Epithelial cell of proximal tubule (primary cell): ENCODE results near the gene SDK1. TPM values are rescaled to one million over a fixed set of nuclear protein-coding genes. Genes with fewer than 3 reads are reported as not detected.

Source experiments
- DNase-seq: peaks from one replicate; pipeline ENCODE4 v3.0.0-alpha.2; 2011; ENCODE audit warnings: low read depth
- H3K4me3 ChIP-seq: 2 replicates; pipeline ENCODE4 v1.5.1; 2011; ENCODE audit warnings: low read depth, mild to moderate bottlenecking, low read length
- CTCF ChIP-seq: conservative IDR thresholded peaks from 2 replicates; pipeline ENCODE4 v1.5.1; 2012; ENCODE audit warnings: low read depth, mild to moderate bottlenecking, low read length
- total RNA-seq: library from RNA; depleted of rRNA; stranded (reverse); fragments of >200 nt; gene quantifications from 2 replicates; pipeline ENCODE4 v1.2.3, GENCODE V29; 2015

The SDK1 gene
- total RNA-seq, 1 donor from 2014 or later = 0.75 TPM

DNA sequence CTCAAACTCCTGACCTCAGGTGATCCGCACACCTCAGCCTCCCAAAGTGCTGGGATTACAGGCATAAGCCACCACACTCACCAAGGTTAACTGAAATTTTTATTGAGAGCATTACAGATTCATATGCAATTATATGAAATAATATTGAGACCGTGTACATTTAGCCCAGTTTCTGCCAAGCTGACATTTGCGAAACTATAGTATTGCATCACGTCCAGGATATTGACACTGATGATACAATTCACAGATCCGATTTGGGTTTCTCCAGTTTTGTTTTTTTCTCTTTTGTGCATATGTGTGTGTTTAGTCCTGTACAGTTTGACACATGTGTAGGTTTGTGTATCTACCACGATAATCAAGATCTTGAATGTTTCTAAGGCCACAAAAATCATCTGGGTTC, 753.1 kb downstream of the SDK1 start:
- no peak for DNase-seq
- no peak for TF ChIP-seq CTCF

DNA sequence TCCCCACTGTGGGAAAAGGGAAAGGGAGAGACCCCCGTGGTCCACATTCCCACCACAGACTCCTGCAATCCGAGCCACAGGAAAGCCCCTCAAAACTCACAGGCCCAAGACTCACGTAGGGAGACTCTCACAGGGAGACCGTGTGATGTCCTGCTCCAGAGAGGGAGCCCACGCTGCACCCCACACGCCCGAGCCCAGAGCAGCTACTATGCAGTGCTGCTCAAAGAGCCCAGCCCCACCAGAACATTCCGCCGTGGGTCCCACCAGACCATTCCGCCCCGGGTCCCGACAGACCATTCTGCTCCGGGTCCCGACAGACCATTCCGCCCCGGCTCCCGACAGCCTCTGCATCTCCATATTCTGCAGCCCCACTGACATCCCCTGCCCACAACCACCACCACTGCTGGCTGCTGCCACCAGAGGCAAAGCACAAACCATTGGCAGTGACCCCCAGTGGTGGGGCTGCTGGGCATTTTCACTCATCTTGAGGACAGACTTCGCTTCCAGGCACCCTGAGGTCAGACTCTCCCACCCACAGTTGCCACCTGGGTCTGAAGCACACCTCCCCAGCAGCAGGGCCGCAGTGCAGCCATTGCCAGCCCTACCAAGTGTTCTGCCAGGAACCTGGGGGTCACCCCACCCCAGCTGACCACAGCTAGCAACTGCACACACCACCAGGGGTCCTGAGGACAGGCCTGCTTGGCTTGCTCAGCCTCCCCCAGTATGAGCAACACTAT, 755.7 kb downstream of the SDK1 start:
- H3K4me3 ChIP-seq = no peak overlapping the region
- DNase-seq = no peak
- no peak for TF ChIP-seq CTCF

More for the DNA sequence above, 753.1 kb downstream of the SDK1 start:
- H3K4me3 ChIP-seq = no peak overlapping the region

DNA sequence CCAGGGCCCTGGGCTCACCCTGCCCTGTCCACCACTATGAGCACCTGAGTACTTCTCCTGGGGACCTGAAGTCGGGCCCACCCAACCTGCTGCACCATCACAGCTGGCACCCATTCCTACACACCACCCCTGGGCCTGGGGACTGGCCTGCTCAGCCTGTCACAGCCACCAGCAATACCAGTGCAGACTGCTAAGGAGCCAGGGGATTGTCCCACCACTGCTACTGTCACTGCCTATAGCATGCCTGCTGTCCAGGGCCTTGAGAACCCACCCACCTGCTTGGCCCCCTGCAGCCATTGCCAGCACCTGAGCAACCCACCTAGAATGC, 756.2 kb downstream of the SDK1 start:
- H3K4me3 ChIP-seq = no peak overlapping the region
- no peak for TF ChIP-seq CTCF
- no peak for DNase-seq

- DNase-seq = no peak
- H3K4me3 ChIP-seq = no peak overlapping the region
- no peak for TF ChIP-seq CTCF
These were observed 757.1 kb downstream of the SDK1 start for GRCh38 chr7:4058158-4058557.

- TF ChIP-seq CTCF = no peak
- no peak overlapping the region for H3K4me3 ChIP-seq
- DNase-seq = no peak
These were observed 764.1 kb downstream of the SDK1 start for GRCh38 chr7:4065190-4065589.

GRCh38 chr7:4066206-4066605, 765.2 kb downstream of the SDK1 start:
- H3K4me3 ChIP-seq = no peak overlapping the region
- no peak for TF ChIP-seq CTCF
- DNase-seq = no peak

- no peak for DNase-seq
- no peak overlapping the region for H3K4me3 ChIP-seq
- TF ChIP-seq CTCF = no peak
These were observed 765.8 kb downstream of the SDK1 start for GRCh38 chr7:4066626-4067475.
